Kidney capillary endothelial cell (primary cell): ENCODE data around the gene OLAH.
"Not testable (repeated sequence)": the region's sequence is repeated elsewhere in the genome, so short reads cannot be mapped to it uniquely, and the experiment has no call there.

Source experiments
- DNase-seq: peaks from one replicate; pipeline ENCODE4 v3.0.0-alpha.2; 2018; ENCODE audit warnings: low spot score

The OLAH gene

DNA sequence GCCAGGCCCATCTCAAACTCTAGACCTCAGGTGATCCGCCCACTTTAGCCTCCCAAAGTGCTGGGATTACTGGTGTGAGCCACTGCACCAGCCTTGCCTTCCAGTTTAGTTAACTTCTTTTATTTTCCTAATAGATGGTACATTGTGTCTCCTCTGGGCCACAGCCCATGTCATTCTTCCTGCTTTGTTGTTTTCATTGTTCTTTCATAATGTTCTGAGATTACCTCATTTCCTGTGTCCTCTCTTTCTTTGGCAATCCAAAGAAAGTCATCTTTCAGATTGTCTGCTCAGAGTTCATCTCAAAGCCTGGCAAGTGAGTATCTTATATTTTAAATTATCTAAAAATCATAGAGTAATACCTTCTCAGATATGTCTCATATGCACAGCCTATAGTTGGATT is at the start of gene OLAH:
OLAH (plus strand) TSS at position 270 of the 400 bp plus-strand sequence. CDS start 3,346 bp downstream, outside the sequence.
- no peak for DNase-seq

GRCh38 chr10:14995964-14996565 is 47.7 kb upstream of the OLAH start:
- no peak for DNase-seq

DNA sequence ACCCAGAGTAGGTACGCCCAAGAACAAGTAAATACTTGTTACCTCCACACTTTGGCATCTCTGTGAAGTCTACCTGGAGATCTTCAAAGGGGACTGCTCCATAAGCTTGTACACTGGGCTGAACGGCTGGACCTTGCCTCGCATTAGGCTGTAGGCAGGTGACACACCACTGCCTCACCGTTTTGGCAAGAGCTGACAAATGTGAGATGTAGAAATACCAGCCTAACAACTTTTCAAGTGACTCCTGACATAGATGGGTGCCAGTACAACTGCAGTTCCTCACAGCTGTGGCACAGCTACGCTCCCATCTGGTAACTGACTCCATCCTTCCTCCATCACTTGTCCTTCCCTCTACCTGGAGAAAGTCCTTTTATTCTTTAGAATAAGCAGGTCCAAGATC is 30.2 kb upstream of the OLAH start:
- DNase-seq = not testable (repeated sequence)

- DNase-seq = no peak
Measured at GRCh38 chr10:15015451-15015850, 28.3 kb upstream of the OLAH start.

DNA sequence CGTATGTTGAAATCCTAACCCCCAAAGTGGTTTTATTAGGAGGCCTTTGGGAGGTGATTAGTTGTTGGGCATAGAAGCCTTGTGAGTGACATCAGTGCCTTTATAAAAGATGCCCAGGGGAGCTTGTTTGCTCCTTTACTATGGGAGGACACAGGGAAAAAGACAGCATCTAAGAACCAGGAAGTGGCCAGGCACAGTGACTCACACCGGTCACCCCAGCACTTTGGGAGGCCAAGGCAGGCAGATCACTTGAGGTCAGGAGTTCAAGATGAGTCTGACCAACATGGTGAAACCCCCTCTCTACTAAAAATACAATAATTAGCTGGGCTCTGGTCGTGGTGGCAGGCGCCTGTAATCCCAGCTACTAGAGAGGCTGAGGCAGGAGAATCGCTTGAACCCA is 22.8 kb upstream of the OLAH start:
- DNase-seq = not testable (repeated sequence)

GRCh38 chr10:15023079-15023478 is 20.7 kb upstream of the OLAH start:
- not testable (repeated sequence) for DNase-seq

DNA sequence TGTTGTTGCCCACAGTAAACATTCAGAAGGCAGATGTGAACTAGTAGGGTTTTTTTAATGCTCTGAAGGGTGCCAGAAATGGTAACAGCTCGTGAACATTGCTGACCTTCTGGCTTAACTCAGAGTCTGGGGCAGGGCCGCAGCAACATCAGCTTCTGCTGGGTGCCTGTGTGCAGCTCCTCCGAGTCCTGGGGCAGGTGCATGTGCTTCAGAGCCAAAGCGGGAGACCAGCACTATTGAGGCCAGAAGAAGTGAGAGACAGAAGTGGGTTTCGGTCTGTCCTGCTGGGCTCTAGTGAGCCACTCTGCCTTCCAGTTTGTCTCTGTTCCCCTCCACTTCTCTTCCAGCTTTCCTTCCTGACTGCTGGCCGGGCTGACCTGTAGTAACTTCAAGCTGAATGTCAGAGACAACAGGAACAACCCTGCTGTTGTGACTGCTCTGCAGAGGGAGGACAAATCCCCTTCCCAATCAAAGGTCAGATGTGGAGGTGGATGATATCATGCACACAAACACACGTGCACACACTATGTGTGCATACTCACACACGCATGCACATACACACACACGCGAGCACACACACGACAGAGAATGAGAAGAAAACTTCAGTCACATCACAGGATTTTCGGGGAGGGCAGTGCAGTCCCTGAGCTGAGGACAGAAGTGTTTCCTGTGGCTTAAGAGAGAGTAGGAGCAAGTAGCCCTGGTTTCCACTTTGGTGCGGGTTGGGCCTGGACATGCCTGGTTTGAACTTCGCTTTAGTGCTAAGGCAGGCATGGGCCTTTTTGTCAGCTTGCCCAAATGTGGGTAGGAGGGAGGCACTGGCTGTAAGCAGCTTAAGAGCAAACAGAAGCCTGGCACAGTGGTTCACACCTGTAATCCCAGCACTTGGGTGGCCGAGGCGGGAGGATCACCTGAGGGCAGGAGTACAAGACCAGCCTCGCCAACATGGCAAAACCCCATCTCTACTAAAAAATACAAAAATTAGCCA is 19.4 kb upstream of the OLAH start:
- not testable (repeated sequence) for DNase-seq

GRCh38 chr10:15025040-15025439 is 18.7 kb upstream of the OLAH start:
- DNase-seq = not testable (repeated sequence)

DNA sequence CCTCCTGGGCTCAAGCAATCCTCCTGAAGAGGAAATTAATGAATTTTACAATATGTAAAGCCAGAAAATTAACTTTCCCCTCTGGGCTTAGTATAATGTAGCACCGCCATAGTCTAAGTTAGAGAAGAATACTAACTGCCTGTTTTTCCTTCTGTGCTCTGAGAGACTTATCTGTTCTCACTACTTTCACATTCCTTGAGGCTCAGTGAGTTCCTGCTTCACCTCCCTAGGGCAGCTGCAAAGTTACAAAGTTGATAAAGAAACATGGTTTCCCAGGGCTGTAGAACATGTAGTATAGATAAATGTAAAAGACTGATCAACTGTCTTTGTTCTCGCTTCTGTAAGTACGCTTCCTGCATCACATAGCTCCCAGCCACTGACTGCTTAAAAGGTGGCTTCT is 16.0 kb upstream of the OLAH start:
- no peak for DNase-seq

- DNase-seq = peak; percentile 7
Measured at GRCh38 chr10:15035385-15036301, 8.1 kb upstream of the OLAH start.

DNA sequence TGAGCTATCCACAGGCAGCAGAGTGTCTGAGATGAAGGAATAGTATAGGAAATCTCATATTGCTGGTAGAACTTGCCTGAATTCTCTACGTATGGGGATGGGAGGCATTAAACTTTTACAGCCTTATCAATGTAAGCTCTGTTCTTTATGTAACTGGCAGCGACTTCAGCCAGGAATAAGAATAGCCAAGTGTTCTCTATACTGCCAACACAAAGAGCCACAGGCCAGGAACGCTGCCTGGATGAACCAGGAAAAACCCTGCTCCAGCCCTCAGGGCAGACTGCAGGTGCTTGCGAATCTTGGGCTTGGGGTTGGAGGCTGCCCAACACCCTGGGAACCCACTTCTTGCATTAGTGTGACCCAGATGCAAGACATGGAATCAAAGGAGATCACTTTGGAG is 6.1 kb upstream of the OLAH start:
- DNase-seq = no peak

DNA sequence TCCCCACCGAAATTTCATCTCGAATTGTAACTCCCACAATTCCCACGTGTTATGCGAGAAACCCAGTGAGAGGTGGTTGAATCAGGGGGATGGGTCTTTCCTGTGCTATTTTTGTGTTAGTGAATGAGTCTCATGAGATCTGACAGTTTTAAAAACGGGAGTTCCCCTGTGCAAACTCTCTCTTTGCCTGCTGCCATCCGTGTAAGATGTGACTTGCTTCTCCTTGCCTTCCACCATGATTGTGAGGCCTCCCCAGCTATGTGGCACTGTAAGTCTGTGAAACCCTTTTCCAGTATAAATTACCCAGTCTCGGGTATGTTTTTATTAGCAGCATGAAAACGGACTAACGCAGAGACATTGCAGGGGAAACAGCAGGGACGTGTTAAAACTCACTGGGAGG is 5.3 kb upstream of the OLAH start:
- no peak for DNase-seq

GRCh38 chr10:15045380-15045779 is 1.6 kb downstream of the OLAH start:
- DNase-seq = no peak

DNA sequence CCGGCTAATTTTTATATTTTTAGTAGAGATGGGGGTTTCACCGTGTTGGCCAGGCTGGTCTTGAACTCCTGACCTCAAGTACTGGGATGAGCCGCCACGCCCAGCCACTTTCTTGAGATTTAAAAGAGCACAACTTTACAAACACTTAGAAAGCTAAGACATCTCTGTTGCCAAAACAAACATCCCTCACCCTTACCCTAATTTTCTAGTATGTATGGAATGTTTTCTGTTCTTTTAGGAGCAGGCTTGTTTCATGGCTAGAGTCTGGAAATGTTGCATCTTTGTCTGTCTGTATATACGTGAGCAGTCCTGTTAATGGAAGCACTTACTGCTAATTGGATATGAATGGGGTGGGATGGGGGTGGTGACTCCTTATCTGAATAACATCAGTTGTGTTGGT is 2.9 kb downstream of the OLAH start:
- DNase-seq = no peak

GRCh38 chr10:15049533-15049932 is 5.8 kb downstream of the OLAH start:
- DNase-seq = no peak

GRCh38 chr10:15052121-15052520 is 8.4 kb downstream of the OLAH start:
- no peak for DNase-seq

DNA sequence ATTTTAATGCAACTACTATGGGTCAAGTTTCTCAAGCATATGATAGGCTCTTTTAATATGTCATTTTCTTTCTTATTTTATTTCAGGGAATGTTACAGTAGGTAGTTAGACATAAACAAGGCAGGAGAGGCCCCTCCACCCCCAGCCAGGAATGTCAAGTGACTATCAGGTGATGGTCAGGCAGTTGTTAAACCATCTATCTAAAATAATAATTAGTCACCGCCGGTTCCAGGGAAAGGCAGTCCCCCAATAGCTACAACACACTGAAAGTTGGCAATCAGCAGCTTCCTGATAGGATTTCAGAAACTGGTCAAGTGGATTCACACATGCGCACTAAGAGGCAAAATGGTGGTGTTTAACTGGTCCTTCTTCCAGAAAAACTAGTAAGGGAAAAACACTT is 9.3 kb downstream of the OLAH start:
- DNase-seq = no peak

- DNase-seq = no peak
Measured at GRCh38 chr10:15058689-15059088, 14.9 kb downstream of the OLAH start.

GRCh38 chr10:15059914-15060313 is 16.2 kb downstream of the OLAH start:
- no peak for DNase-seq

- no peak for DNase-seq
Measured at GRCh38 chr10:15060638-15061037, 16.9 kb downstream of the OLAH start.

DNA sequence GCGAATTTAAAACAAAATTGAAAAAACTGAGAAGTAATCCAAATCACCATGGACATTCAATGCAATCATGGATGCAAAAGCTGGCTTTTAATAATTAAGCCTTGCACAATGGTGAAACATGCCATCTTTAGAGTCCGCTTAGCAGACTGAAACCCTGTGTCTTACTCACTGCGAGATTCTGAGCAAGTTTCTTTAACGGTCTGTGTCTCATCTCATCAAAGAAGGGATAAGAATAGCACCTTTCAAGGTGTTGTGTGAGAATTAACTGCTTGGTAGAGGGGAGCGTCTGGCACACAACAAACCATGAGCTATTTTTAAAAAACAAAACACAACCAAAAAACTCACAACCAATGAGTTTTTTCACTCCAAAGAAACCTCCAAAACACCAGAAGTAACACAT is 23.4 kb downstream of the OLAH start:
- no peak for DNase-seq

- no peak for DNase-seq
Measured at GRCh38 chr10:15068802-15069201, 25.1 kb downstream of the OLAH start.
